ENCODE results near the gene GPR108.

GRCh38 chr19:6754653-6755463 lies 17.5 kb upstream of the GPR108 start:
- no peak for TF ChIP-seq SUZ12 (IDR thresholded peaks at IDR 0.05)
- TF ChIP-seq NFRKB (IDR thresholded peaks at IDR 0.05): no peak
- TF ChIP-seq, protein P1, sequence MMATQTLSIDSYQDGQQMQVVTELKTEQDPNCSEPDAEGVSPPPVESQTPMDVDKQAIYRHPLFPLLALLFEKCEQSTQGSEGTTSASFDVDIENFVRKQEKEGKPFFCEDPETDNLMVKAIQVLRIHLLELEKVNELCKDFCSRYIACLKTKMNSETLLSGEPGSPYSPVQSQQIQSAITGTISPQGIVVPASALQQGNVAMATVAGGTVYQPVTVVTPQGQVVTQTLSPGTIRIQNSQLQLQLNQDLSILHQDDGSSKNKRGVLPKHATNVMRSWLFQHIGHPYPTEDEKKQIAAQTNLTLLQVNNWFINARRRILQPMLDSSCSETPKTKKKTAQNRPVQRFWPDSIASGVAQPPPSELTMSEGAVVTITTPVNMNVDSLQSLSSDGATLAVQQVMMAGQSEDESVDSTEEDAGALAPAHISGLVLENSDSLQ (IDR thresholded peaks at IDR 0.05): no peak
